A673 (cell line): ENCODE data around the gene HBEGF. TPM values are rescaled to one million over a fixed set of nuclear protein-coding genes. Genes with fewer than 3 reads are reported as not detected.

Experiments used
- Bru-seq: library from RNA; stranded (reverse); fragments of 400-500 nt; gene quantifications from one replicate; lab custom pipeline; 2021; lab: Mats Ljungman, UMichigan
- BruChase-seq, 2 experiments: library from RNA; stranded (reverse); fragments of 400-500 nt; gene quantifications; one replicate each; lab custom pipeline; 2021; lab: Mats Ljungman, UMichigan
- BruUV-seq: library from RNA; stranded (reverse); fragments of 400-500 nt; replicated peaks from 2 replicates; lab custom pipeline; 2021; lab: Mats Ljungman, UMichigan
- CTCF ChIA-PET: fragments of 300-600 bp; sonication (Branson Sonifier 250); formaldehyde crosslinking; loops from one replicate; lab custom pipeline; 2022; ENCODE audit warnings: antibody characterized with exemption; lab: Charles Lee
- POLR2A ChIA-PET: fragments of 300-600 bp; sonication (Branson Sonifier 250); formaldehyde crosslinking; loops from one replicate; lab custom pipeline; 2022; ENCODE audit warnings: antibody characterized with exemption; ENCODE audit not compliant: low non-redundant PET; lab: Charles Lee
- DNase-seq: peaks from one replicate; pipeline ENCODE4 v3.0.0-alpha.2; 2015; ENCODE audit warnings: low spot score
- H3K27ac ChIP-seq: fragments of 200-600 bp; sonication (generic); 2 replicates; pipeline ENCODE4 v1.5.1; 2016; ENCODE audit warnings: mixed run types, low read depth, mild to moderate bottlenecking, mixed read lengths, antibody characterized with exemption, low read length; ENCODE audit not compliant: poor library complexity, severe bottlenecking
- H3K27me3 ChIP-seq: fragments of 200-600 bp; sonication (generic); replicated peaks from 2 replicates; pipeline ENCODE4 v1.6.1; 2017; ENCODE audit warnings: mixed run types, low read depth, mild to moderate bottlenecking, mixed read lengths, antibody characterized with exemption, low read length; ENCODE audit not compliant: insufficient read depth, poor library complexity
- H3K36me3 ChIP-seq: fragments of 200-600 bp; sonication (generic); 2 replicates; pipeline ENCODE4 v1.6.1; 2016; ENCODE audit warnings: mixed run types, mild to moderate bottlenecking, mixed read lengths, antibody characterized with exemption, low read length; ENCODE audit not compliant: insufficient read depth, poor library complexity, severe bottlenecking
- H3K4me1 ChIP-seq: fragments of 200-600 bp; sonication (generic); 2 replicates; pipeline ENCODE4 v1.6.1; 2017; ENCODE audit warnings: mixed run types, mild to moderate bottlenecking, mixed read lengths, antibody characterized with exemption, low read length; ENCODE audit not compliant: insufficient read depth, poor library complexity, severe bottlenecking
- H3K4me3 ChIP-seq: fragments of 200-600 bp; sonication (generic); 2 replicates; pipeline ENCODE4 v1.5.1; 2016; ENCODE audit warnings: low read depth, mixed run types, mild to moderate bottlenecking, mixed read lengths, low read length; ENCODE audit not compliant: poor library complexity, severe bottlenecking
- H3K9me3 ChIP-seq: fragments of 200-600 bp; sonication (generic); 2 replicates; pipeline ENCODE4 v1.6.1; 2016; ENCODE audit warnings: mixed run types, low read depth, mild to moderate bottlenecking, mixed read lengths, antibody characterized with exemption, low read length; ENCODE audit not compliant: poor library complexity, severe bottlenecking
- CTCF ChIP-seq: fragments of 300-800, 200-600 bp; sonication (generic); conservative IDR thresholded peaks from 2 replicates; pipeline ENCODE4 v1.5.1; 2017; ENCODE audit warnings: low read depth, mild to moderate bottlenecking, antibody characterized with exemption, low read length, moderate library complexity, mixed read lengths
- EZH2 ChIP-seq: fragments of 200-600 bp; sonication (generic); IDR thresholded peaks from 2 replicates; pipeline ENCODE4 v1.6.1; 2017; ENCODE audit warnings: borderline replicate concordance, low read depth, mild to moderate bottlenecking, mixed read lengths, antibody characterized with exemption, low read length; ENCODE audit not compliant: poor library complexity, severe bottlenecking
- intact Hi-C: fragments of 100-400 bp; cut with micrococcal nuclease; formaldehyde crosslinking; loops from one replicate; pipeline ENCODE4 v1.10.0; 2022; ENCODE audit not compliant: unreplicated experiment
- long read RNA-seq: library from polyadenylated mRNA; stranded (forward); transcript quantifications from one replicate; pipeline ENCODE4 v2.0.0, GENCODE V29; 2022
- total RNA-seq: library from RNA; stranded (reverse); gene quantifications from 2 replicates; pipeline ENCODE4 v1.2.3, GENCODE V29; 2021

HBEGF gene, protein sequence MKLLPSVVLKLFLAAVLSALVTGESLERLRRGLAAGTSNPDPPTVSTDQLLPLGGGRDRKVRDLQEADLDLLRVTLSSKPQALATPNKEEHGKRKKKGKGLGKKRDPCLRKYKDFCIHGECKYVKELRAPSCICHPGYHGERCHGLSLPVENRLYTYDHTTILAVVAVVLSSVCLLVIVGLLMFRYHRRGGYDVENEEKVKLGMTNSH
- total RNA-seq = 12.0 and 14.7 TPM in 2 replicates
- Bru-seq, nascent RNA = percentile 64 among the genes with signal in this experiment
- BruChase-seq, experiment 1, labeled RNA remaining after a 2-hour chase = percentile 62 among the genes with signal in this experiment
- BruChase-seq, experiment 2, labeled RNA remaining after a 6-hour chase = percentile 54 among the genes with signal in this experiment
- long read RNA-seq, transcript HBEGF-201 (6 exons, 2,386 nt) = major isoform, 7 of 11 reads
- long read RNA-seq, partial matches to known transcripts = 2 of 11 reads
- long read RNA-seq, other reads (novel, unspliced or antisense) = 0 of 11 reads

DNA sequence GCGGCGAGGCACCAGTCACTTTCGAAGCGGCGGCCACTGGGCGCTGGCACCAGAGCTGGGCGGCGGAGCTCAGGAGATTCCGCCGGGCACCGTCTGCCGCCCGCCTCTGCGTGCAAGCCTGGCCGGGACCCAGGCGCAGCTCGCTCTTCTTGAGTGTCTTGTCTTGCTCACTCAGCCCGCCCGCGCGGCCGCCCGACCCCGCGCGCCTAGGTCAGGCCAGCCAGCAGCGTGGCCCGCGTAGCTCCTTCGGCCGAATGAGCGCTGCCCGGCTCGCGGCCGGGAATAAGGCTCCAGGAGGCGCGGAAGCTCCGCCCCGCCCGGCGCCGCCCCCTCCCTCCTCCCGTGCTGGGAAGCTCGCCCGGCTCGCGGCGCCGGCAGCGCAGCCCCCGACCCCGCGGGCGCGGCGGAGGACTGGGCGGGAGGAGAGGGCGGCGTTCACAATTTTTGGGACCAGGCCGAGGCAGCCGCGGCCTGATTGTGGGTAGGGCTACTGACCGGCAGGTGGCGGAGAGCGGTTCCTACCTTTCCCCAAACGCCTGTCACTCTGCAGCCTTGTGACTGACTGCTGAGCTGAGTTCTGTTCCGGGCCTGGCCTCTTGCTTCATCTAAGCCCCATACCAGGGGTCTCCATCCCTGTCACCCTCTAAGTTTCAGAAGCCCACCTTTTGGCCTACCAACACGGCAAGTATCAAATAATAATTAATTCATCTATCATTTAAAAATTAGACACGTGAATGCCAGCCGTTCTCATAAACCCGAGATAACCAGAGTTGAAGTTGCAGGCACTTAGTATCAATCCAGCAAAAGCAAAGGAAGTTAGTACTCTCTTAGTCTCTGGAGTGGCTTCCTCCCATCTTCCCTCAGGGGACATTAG is at the start of gene HBEGF:
TSS of gene HBEGF (minus strand) at position 256 of the 874 bp plus-strand sequence. CDS start 275 bp downstream, outside the sequence.
- DNase-seq = peak; percentile 70
- no peaks in the 10 kb centered on the region for H3K9me3 ChIP-seq
- TF ChIP-seq EZH2 = no peak
- peak; percentile 37; the same call in 1 of the 2 replicates for TF ChIP-seq CTCF
- intact Hi-C loops = loop anchor here (5.0 kb wide), 1 partner anchor 54 kb away; no protein-coding TSS in a partner anchor
- H3K27me3 ChIP-seq = no peaks in the 10 kb centered on the region
- ChIA-PET POLR2A (no interaction called here), CTCF (interaction anchor here (0.6 to 3.1 kb wide), 11 partner anchors 9 to 475 kb away, joined by 3 to 45 read pairs (median 5); partner anchors contain the start of gene PCDHA5)
- H3K4me3 ChIP-seq = peak within 1 kb of the TSS; percentile 76
- H3K36me3 ChIP-seq = no peaks in the 10 kb centered on the region
- no TSS peak for BruUV-seq
- peaks cover 33% of the 10 kb centered on the region for H3K4me1 ChIP-seq
- H3K27ac ChIP-seq = peak within 1 kb of the TSS; percentile 57

DNA sequence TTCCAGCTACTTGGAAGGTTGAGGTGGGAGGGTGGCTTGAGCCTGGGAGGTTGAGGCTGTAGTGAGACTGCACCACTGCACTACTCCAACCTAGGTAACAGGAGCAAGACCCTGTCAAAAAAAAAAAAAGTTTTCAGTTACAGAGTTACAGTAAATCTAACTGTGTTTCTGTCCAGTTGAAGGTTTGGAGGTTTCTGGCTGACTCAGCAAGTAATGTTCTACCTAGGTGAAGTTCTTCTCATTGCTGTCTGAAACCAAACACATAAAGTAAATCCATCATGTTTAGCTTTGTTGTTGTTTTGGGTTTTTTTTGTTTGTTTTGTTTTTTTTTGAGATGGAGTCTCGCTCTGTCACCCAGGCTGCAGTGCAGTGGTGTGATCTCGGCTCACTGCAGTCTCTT is 47.3 kb upstream of the HBEGF start:
- BruUV-seq = no TSS peak
- Histone ChIP-seq H3K4me3 (no peak overlapping the region), H3K27ac (no peak overlapping the region), H3K27me3 (no peaks in the 10 kb centered on the region), H3K36me3 (no peaks in the 10 kb centered on the region), H3K9me3 (no peaks in the 10 kb centered on the region), H3K4me1 (no peaks in the 10 kb centered on the region)
- intact Hi-C loops = no loop called here
- CTCF ChIA-PET = no interaction called here
- POLR2A ChIA-PET = no interaction called here
- TF ChIP-seq EZH2 = no peak
- TF ChIP-seq CTCF = no peak
- no peak for DNase-seq

DNA sequence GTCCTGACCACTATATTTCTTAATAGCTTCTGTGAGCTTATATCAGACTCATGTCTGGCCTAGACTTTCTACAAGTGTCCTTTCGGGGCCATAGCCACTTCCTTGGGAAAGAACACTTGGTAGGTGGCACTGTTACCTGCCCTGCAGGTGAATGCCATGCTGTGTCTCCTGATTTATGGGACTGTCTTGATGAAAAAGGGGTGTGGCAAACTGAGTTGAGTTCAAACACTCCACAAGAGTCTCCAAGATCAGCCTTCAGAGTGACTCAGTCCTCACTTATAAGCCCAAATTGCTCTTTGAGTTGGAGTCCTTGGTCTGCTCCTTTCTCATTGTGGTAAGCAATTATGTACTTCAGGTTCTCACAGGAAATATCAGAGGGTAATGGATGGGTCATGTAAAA is 45.3 kb upstream of the HBEGF start:
- no peak overlapping the region for H3K27ac ChIP-seq
- H3K27me3 ChIP-seq = no peaks in the 10 kb centered on the region
- DNase-seq = no peak
- ChIA-PET POLR2A (no interaction called here), CTCF (interaction anchor here (1.2 kb wide), 1 partner anchor 19 kb away, joined by 4 read pairs; no protein-coding TSS in a partner anchor)
- intact Hi-C loops = no loop called here
- H3K9me3 ChIP-seq = no peaks in the 10 kb centered on the region
- no peaks in the 10 kb centered on the region for H3K36me3 ChIP-seq
- BruUV-seq = no TSS peak
- no peaks in the 10 kb centered on the region for H3K4me1 ChIP-seq
- no peak for TF ChIP-seq EZH2
- TF ChIP-seq CTCF = no peak
- no peak overlapping the region for H3K4me3 ChIP-seq
